Measurements from ENCODE around the gene ATP8A2. TPM values are rescaled to one million over a fixed set of nuclear protein-coding genes. Genes with fewer than 3 reads are reported as not detected.
"Not testable (repeated sequence)": the region's sequence is repeated elsewhere in the genome, so short reads cannot be mapped to it uniquely, and the experiment has no call there.

ATP8A2 gene
- total and polyA plus RNA-seq, 5 donors = 0.09 to 0.65 (median 0.22) TPM

DNA sequence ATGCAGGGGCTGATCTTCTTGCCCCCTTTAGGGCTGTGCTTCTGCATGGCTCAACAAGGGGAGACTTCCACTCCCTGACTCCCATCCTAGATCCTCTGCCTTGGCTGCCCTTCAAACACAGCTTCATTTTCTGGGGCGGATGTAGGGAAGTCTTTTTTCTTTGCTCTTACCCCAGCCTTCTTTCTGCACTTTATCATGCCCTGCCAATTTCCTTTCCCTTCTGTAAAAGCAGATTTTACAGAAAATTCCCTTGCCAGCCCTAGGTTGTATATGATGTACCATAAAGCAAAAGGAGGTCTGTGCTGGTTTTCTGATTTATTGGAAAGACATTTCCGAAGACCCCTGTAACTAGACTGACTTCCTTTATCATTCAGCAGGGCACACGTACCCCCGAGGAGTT, 396.6 kb downstream of the ATP8A2 start:
- no peaks in the 10 kb centered on the region for H3K27me3 ChIP-seq (ENCODE audit: control insufficient read depth, insufficient read depth)
- no peak overlapping the region for H3K4me3 ChIP-seq (ENCODE audit: low read length)
- H3K4me1 ChIP-seq (ENCODE audit: control insufficient read depth, insufficient read depth, low read length) = no peaks in the 10 kb centered on the region
- no peak for DNase-seq
- 51% methylated on average over 4 of the region's 4 CpGs for WGBS
- no peak for ATAC-seq
- intact Hi-C loops (cut with DNase I) = no loop called here
- no peaks in the 10 kb centered on the region for H3K9me3 ChIP-seq (ENCODE audit: control insufficient read depth, low read length)
- no peak overlapping the region for H3K27ac ChIP-seq (ENCODE audit: low read length)

- no peak overlapping the region for H3K4me3 ChIP-seq (ENCODE audit: low read length)
- no peaks in the 10 kb centered on the region for H3K9me3 ChIP-seq (ENCODE audit: control insufficient read depth, low read length)
- no peak for DNase-seq
- 39% methylated on average over 13 of the region's 13 CpGs for WGBS
- no peaks in the 10 kb centered on the region for H3K4me1 ChIP-seq (ENCODE audit: control insufficient read depth, insufficient read depth, low read length)
- H3K27ac ChIP-seq (ENCODE audit: low read length) = no peak overlapping the region
- intact Hi-C loops (cut with DNase I) = no loop called here
- no peak for ATAC-seq
- H3K27me3 ChIP-seq (ENCODE audit: control insufficient read depth, insufficient read depth) = no peaks in the 10 kb centered on the region
These were observed 397.1 kb downstream of the ATP8A2 start for GRCh38 chr13:25768838-25769237.

DNA sequence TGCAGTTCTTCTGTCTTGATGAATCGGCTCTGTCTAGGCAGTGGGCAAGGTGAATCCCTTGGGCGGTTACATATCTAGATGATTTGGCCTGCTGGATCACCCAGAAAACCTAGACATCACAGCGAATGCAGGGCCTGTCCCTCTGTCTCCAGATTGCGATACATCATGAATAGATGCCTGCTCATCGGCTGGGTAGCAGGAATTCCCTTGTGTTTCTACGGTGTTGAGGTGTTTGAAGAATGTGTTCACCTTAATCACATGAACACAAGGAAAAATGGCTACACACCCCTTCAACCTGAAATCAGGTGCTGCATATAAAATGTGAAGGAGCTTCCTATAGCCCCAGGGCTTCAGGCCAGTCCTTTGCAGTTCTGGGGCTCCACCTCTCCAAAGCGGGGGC, 398.8 kb downstream of the ATP8A2 start:
- H3K4me3 ChIP-seq (ENCODE audit: low read length) = no peak overlapping the region
- H3K4me1 ChIP-seq (ENCODE audit: control insufficient read depth, insufficient read depth, low read length) = no peaks in the 10 kb centered on the region
- intact Hi-C loops (cut with DNase I) = no loop called here
- ATAC-seq (no peak), DNase-seq (no peak)
- no peaks in the 10 kb centered on the region for H3K27me3 ChIP-seq (ENCODE audit: control insufficient read depth, insufficient read depth)
- H3K27ac ChIP-seq (ENCODE audit: low read length) = no peak overlapping the region
- 95% methylated on average over 7 of the region's 7 CpGs for WGBS
- H3K9me3 ChIP-seq (ENCODE audit: control insufficient read depth, low read length) = no peaks in the 10 kb centered on the region

DNA sequence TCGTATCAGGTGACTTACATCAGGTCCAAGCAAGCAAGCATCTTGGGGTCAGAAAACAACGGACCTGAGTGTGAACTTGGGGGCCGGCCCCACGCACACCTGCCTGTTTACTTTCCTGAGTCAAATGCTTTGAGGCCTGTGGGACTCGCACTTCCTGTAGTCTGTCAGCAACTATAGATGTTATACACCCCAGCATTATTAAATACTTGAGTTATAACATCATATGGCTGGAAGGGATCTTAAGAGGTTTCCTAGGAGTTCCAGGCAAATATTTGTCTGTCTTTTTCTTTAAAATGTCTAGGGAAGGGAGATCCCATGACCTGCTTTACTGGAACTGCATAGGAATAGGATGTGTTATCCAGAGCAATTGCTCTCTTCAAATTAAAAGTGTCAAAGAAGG, 399.4 kb downstream of the ATP8A2 start:
- intact Hi-C loops (cut with DNase I) = no loop called here
- Histone ChIP-seq H3K27ac (ENCODE audit: low read length) (no peak overlapping the region), H3K4me3 (ENCODE audit: low read length) (no peak overlapping the region), H3K27me3 (ENCODE audit: control insufficient read depth, insufficient read depth) (no peaks in the 10 kb centered on the region), H3K4me1 (ENCODE audit: control insufficient read depth, insufficient read depth, low read length) (no peaks in the 10 kb centered on the region), H3K9me3 (ENCODE audit: control insufficient read depth, low read length) (no peaks in the 10 kb centered on the region)
- WGBS = 81% methylated on average over 5 of the region's 5 CpGs
- DNase-seq (no peak), ATAC-seq (no peak)

- ATAC-seq (no peak), DNase-seq (no peak)
- Histone ChIP-seq H3K27me3 (ENCODE audit: control insufficient read depth, insufficient read depth) (no peaks in the 10 kb centered on the region), H3K27ac (ENCODE audit: low read length) (no peak overlapping the region), H3K4me1 (ENCODE audit: control insufficient read depth, insufficient read depth, low read length) (no peaks in the 10 kb centered on the region), H3K9me3 (ENCODE audit: control insufficient read depth, low read length) (no peaks in the 10 kb centered on the region), H3K4me3 (ENCODE audit: low read length) (no peak overlapping the region)
- intact Hi-C loops (cut with DNase I) = no loop called here
- WGBS = 72% methylated on average over 13 of the region's 13 CpGs
These were observed 400.1 kb downstream of the ATP8A2 start for GRCh38 chr13:25771641-25772478.

- H3K9me3 ChIP-seq (ENCODE audit: control insufficient read depth, low read length); H3K4me1 ChIP-seq (ENCODE audit: control insufficient read depth, insufficient read depth, low read length); DNase-seq; intact Hi-C loops (cut with DNase I); H3K4me3 ChIP-seq (ENCODE audit: low read length); H3K27me3 ChIP-seq (ENCODE audit: control insufficient read depth, insufficient read depth); H3K27ac ChIP-seq (ENCODE audit: low read length); ATAC-seq: not testable (repeated sequence)
- WGBS = 96% methylated on average over 8 of the region's 8 CpGs
These were observed 400.8 kb downstream of the ATP8A2 start for GRCh38 chr13:25772534-25772933.

- H3K9me3 ChIP-seq (ENCODE audit: control insufficient read depth, low read length); H3K4me3 ChIP-seq (ENCODE audit: low read length); ATAC-seq; H3K27me3 ChIP-seq (ENCODE audit: control insufficient read depth, insufficient read depth); H3K27ac ChIP-seq (ENCODE audit: low read length); DNase-seq; intact Hi-C loops (cut with DNase I); H3K4me1 ChIP-seq (ENCODE audit: control insufficient read depth, insufficient read depth, low read length): not testable (repeated sequence)
- WGBS = 92% methylated on average over 1 of the region's 1 CpG
These were observed 402.3 kb downstream of the ATP8A2 start for GRCh38 chr13:25774056-25774455.

- 75% methylated on average over 3 of the region's 3 CpGs for WGBS
- no peak for DNase-seq
- Histone ChIP-seq H3K27ac (ENCODE audit: low read length) (no peak overlapping the region), H3K4me1 (ENCODE audit: control insufficient read depth, insufficient read depth, low read length) (no peaks in the 10 kb centered on the region), H3K9me3 (ENCODE audit: control insufficient read depth, low read length) (no peaks in the 10 kb centered on the region), H3K27me3 (ENCODE audit: control insufficient read depth, insufficient read depth) (no peaks in the 10 kb centered on the region), H3K4me3 (ENCODE audit: low read length) (no peak overlapping the region)
- intact Hi-C loops (cut with DNase I) = no loop called here
- ATAC-seq = no peak
These were observed 403.5 kb downstream of the ATP8A2 start for GRCh38 chr13:25775275-25775674.

DNA sequence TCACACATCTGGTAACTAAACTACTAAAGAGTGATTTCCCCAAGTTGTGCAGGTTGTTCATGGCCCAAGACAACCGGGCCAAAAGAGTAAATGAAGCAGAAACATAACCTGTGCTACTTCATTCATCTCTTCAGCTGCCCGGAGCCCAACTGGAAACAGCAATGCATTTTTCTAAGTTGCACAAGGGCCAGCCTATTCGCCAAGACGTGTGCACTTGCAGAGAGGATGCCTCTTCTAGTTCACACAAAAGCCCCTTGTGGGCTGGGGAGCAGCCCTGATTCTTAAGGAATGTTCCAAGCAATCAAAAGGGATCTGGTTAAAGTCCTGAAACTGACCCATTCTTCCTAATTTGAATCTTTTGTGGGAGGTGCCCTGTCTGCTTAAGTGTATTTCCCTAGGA, 404.2 kb downstream of the ATP8A2 start:
- no peak for ATAC-seq

DNA sequence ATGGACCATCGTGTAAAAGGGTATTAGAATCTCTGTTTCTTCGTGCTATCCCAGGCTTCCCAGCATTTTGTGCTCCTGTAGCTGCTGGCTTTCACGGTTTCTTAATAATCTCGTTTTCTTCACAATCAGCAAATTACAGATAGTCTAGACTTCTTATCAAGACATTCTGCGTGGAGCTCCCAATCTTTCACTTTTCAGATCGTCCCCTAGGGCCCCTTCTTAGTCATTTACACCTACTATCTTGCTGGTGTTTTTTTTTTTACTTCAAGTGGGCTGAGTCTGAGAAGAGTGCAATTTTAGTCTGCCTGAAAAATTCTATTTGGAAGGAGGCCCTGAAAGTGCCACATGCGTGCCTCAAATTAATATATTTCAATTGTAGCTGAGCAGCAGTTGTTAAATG, 404.9 kb downstream of the ATP8A2 start:
- ATAC-seq (no peak), DNase-seq (no peak)
- Histone ChIP-seq H3K4me3 (ENCODE audit: low read length) (no peak overlapping the region), H3K27ac (ENCODE audit: low read length) (no peak overlapping the region), H3K4me1 (ENCODE audit: control insufficient read depth, insufficient read depth, low read length) (no peaks in the 10 kb centered on the region), H3K27me3 (ENCODE audit: control insufficient read depth, insufficient read depth) (no peaks in the 10 kb centered on the region), H3K9me3 (ENCODE audit: control insufficient read depth, low read length) (no peaks in the 10 kb centered on the region)
- 23% methylated on average over 7 of the region's 7 CpGs for WGBS
- intact Hi-C loops (cut with DNase I) = no loop called here

More for the DNA sequence above, 404.2 kb downstream of the ATP8A2 start:
- Histone ChIP-seq H3K27ac (ENCODE audit: low read length) (no peak overlapping the region), H3K27me3 (ENCODE audit: control insufficient read depth, insufficient read depth) (no peaks in the 10 kb centered on the region), H3K4me3 (ENCODE audit: low read length) (no peak overlapping the region), H3K4me1 (ENCODE audit: control insufficient read depth, insufficient read depth, low read length) (no peaks in the 10 kb centered on the region), H3K9me3 (ENCODE audit: control insufficient read depth, low read length) (no peaks in the 10 kb centered on the region)
- 79% methylated on average over 4 of the region's 4 CpGs for WGBS
- DNase-seq = no peak
- intact Hi-C loops (cut with DNase I) = no loop called here

- WGBS = 91% methylated on average over 2 of the region's 2 CpGs
- DNase-seq (no peak), ATAC-seq (no peak)
- no peaks in the 10 kb centered on the region for H3K4me1 ChIP-seq (ENCODE audit: control insufficient read depth, insufficient read depth, low read length)
- H3K27ac ChIP-seq (ENCODE audit: low read length) = no peak overlapping the region
- no peaks in the 10 kb centered on the region for H3K27me3 ChIP-seq (ENCODE audit: control insufficient read depth, insufficient read depth)
- H3K9me3 ChIP-seq (ENCODE audit: control insufficient read depth, low read length) = no peaks in the 10 kb centered on the region
- no peak overlapping the region for H3K4me3 ChIP-seq (ENCODE audit: low read length)
- intact Hi-C loops (cut with DNase I) = no loop called here
These were observed 405.7 kb downstream of the ATP8A2 start for GRCh38 chr13:25777509-25777908.

- no peaks in the 10 kb centered on the region for H3K4me1 ChIP-seq (ENCODE audit: control insufficient read depth, insufficient read depth, low read length)
- WGBS = 77% methylated on average over 7 of the region's 7 CpGs
- no peak for ATAC-seq
- no peak overlapping the region for H3K27ac ChIP-seq (ENCODE audit: low read length)
- no peak for DNase-seq
- H3K9me3 ChIP-seq (ENCODE audit: control insufficient read depth, low read length) = no peaks in the 10 kb centered on the region
- H3K27me3 ChIP-seq (ENCODE audit: control insufficient read depth, insufficient read depth) = no peaks in the 10 kb centered on the region
- H3K4me3 ChIP-seq (ENCODE audit: low read length) = no peak overlapping the region
- intact Hi-C loops (cut with DNase I) = no loop called here
These were observed 406.6 kb downstream of the ATP8A2 start for GRCh38 chr13:25778365-25778764.
